ENCODE data around the gene IDH2. TPM values are rescaled to one million over a fixed set of nuclear protein-coding genes. Genes with fewer than 3 reads are reported as not detected.

Gene IDH2
- total RNA-seq, 2 experiments from 2014 or later: 332 to 349 TPM

DNA sequence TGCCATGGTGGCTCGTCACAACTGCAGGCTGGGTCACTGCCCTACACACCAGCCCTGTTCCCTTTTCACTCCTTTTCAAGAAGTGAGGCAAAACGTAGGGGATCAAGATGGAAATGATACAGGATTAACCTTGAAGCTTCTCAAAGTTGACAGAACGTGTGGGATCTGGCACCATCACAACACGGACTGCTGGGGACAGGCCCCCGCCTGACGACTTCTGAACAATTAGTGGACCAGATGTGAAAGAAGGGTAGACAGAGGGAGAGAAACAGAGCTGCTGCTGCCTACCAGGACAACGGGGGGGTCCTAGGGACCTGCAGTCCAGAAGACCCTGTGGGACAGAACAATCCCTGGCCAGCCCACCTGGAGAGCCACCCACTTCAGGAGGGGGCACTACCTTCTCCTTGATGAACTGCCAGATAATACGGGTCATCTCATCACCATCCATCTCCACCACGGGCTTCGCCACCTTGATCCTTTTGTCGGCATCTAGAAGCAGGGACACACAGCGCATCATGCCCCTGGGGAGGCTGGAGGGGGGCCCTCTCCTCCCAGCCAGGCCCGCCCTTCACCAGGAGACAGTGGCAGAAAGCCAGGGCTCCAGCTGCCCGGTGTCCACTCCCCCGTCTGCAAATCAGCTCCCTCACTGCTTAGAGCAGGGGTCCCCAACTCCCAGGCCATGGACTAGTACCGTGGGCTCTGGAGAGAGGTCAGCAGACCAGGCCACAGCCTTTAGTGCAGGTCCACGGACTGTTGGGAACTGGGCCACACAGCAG lies 10.9 kb downstream of the IDH2 start:
- ChIA-PET CTCF (interaction anchor here (1.2 to 3.3 kb wide), 2 partner anchors 10 to 12 kb away, joined by 3 to 17 read pairs; no protein-coding TSS in a partner anchor), POLR2A (no interaction called here)
- Mint-ChIP-seq H3K4me1 (peaks cover 54% of the 10 kb centered on the region), H3K27me3 (no peaks in the 10 kb centered on the region), H3K9me3 (no peaks in the 10 kb centered on the region), H3K27ac (no peak overlapping the region), H3K4me3 (no peak overlapping the region), H3K36me3 (ENCODE audit: low read depth) (peaks cover 73% of the 10 kb centered on the region)
- no peak for DNase-seq

- H3K27ac Mint-ChIP-seq: no peak overlapping the region
- H3K9me3 Mint-ChIP-seq: no peaks in the 10 kb centered on the region
- POLR2A ChIA-PET: no interaction called here
- peaks cover 71% of the 10 kb centered on the region for H3K36me3 Mint-ChIP-seq (ENCODE audit: low read depth)
- peaks cover 49% of the 10 kb centered on the region for H3K4me1 Mint-ChIP-seq
- no peak overlapping the region for H3K4me3 Mint-ChIP-seq
- CTCF ChIA-PET: interaction anchor here (1.2 to 3.3 kb wide), 3 partner anchors 11 to 14 kb away, joined by 3 to 17 read pairs (median 3); no protein-coding TSS in a partner anchor
- DNase-seq: no peak
- H3K27me3 Mint-ChIP-seq: no peaks in the 10 kb centered on the region
Observed at GRCh38 chr15:90090226-90090848, 11.9 kb downstream of the IDH2 start.

- H3K36me3 Mint-ChIP-seq (ENCODE audit: low read depth): peaks cover 70% of the 10 kb centered on the region
Observed at GRCh38 chr15:90087454-90088154, 14.7 kb downstream of the IDH2 start.

DNA sequence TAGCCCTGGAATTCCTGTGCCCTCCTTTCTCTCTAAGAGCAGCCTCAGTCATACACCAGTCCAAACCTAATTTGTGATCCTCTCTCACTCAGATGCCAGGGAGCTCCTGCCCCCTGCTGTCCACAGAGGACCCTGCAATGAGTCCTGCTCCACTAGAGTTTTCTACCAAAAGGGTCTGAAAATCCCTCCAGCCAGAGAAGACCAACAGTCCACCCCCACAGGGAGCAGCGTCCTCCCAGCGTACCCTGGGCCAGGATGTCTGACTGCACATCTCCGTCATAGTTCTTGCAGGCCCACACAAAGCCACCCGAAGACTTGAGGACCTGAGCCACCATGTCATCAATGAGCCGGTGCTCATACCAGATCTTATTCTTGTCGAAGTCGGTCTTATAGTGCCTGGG lies 15.4 kb downstream of the IDH2 start:
- ChIA-PET CTCF (interaction anchor here (0.7 to 2.9 kb wide), 9 partner anchors 11 to 326 kb away, joined by 3 to 21 read pairs (median 4); partner anchors contain the start of genes AP3S2 and IDH2), POLR2A (no interaction called here)
- Mint-ChIP-seq H3K4me1 (peaks cover 25% of the 10 kb centered on the region), H3K27ac (peak overlapping the region; percentile 58), H3K36me3 (ENCODE audit: low read depth) (peaks cover 70% of the 10 kb centered on the region), H3K27me3 (no peaks in the 10 kb centered on the region), H3K9me3 (no peaks in the 10 kb centered on the region), H3K4me3 (no peak overlapping the region)
- DNase-seq: peak; percentile 62

More at GRCh38 chr15:90087454-90088154, 14.7 kb downstream of the IDH2 start:
- POLR2A ChIA-PET: interaction anchor here (0.7 kb wide), 1 partner anchor 16 kb away, joined by 3 read pairs; no protein-coding TSS in a partner anchor
- H3K4me3 Mint-ChIP-seq: no peak overlapping the region
- no peaks in the 10 kb centered on the region for H3K27me3 Mint-ChIP-seq
- CTCF ChIA-PET: interaction anchor here (0.7 to 2.9 kb wide), 8 partner anchors 11 to 327 kb away, joined by 3 to 21 read pairs (median 3); partner anchors contain the start of gene AP3S2
- H3K9me3 Mint-ChIP-seq: no peaks in the 10 kb centered on the region
- peaks cover 27% of the 10 kb centered on the region for H3K4me1 Mint-ChIP-seq
- DNase-seq: peak; percentile 38
- peak overlapping the region; percentile 62 for H3K27ac Mint-ChIP-seq

- DNase-seq: no peak
- Mint-ChIP-seq H3K27ac (no peak overlapping the region), H3K4me1 (peaks cover 25% of the 10 kb centered on the region), H3K36me3 (ENCODE audit: low read depth) (peaks cover 61% of the 10 kb centered on the region), H3K9me3 (no peaks in the 10 kb centered on the region), H3K27me3 (no peaks in the 10 kb centered on the region), H3K4me3 (no peak overlapping the region)
- ChIA-PET POLR2A (no interaction called here), CTCF (interaction anchor here (0.6 to 1.5 kb wide), 7 partner anchors 8 to 197 kb away, joined by 3 to 5 read pairs (median 3); no protein-coding TSS in a partner anchor)
Observed at GRCh38 chr15:90085565-90085964, 16.7 kb downstream of the IDH2 start.

- Mint-ChIP-seq H3K4me1 (peaks cover 24% of the 10 kb centered on the region), H3K36me3 (ENCODE audit: low read depth) (peaks cover 60% of the 10 kb centered on the region), H3K27me3 (no peaks in the 10 kb centered on the region), H3K4me3 (no peak overlapping the region), H3K27ac (no peak overlapping the region), H3K9me3 (no peaks in the 10 kb centered on the region)
- ChIA-PET CTCF (interaction anchor here (0.7 to 1.5 kb wide), 3 partner anchors 10 to 197 kb away, joined by 3 read pairs; no protein-coding TSS in a partner anchor), POLR2A (interaction anchor here (0.6 kb wide), 1 partner anchor 191 kb away, joined by 6 read pairs; the partner anchor contains the start of gene AP3S2)
- no peak for DNase-seq
Observed at GRCh38 chr15:90084876-90085423, 17.3 kb downstream of the IDH2 start.

DNA sequence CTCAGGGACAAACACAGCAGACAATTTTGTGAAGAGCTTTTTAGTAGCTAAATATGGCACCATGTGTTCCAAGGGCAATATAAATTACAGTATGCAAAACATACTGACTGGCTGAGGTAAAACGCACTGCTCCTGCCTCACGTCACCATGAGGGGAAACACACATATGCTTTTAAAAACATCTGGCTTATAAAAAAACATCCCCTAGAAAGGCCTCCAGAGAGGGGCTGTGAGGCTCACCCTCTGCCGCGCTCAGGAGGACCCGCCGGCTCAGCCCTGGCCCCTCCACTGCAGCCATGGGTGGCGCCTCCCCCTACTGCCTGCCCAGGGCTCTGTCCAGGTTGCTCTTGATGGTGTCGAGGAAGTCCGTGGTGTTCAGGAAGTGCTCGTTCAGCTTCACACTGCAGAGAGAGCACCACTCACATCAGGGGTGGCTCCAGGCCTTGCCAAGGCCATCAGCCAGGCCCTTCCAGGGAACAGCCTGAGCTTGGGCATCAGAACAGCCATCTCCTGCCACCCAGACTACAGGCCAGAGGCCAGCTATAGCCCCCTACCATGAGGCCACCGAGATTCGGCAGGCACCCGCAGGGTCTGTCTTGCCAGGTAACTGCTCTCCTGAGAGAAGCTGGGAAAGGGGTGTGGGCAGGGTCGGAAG lies 18.2 kb downstream of the IDH2 start:
- Mint-ChIP-seq H3K9me3 (no peaks in the 10 kb centered on the region), H3K4me3 (no peak overlapping the region), H3K27me3 (no peaks in the 10 kb centered on the region), H3K36me3 (ENCODE audit: low read depth) (peaks cover 53% of the 10 kb centered on the region), H3K4me1 (peaks cover 19% of the 10 kb centered on the region), H3K27ac (peak overlapping the region; percentile 28)
- ChIA-PET POLR2A (interaction anchor here (0.6 kb wide), 1 partner anchor 190 kb away, joined by 6 read pairs; the partner anchor contains the start of gene AP3S2), CTCF (interaction anchor here (0.7 to 1.7 kb wide), 3 partner anchors 9 to 29 kb away, joined by 3 to 4 read pairs (median 4); no protein-coding TSS in a partner anchor)
- no peak for DNase-seq

DNA sequence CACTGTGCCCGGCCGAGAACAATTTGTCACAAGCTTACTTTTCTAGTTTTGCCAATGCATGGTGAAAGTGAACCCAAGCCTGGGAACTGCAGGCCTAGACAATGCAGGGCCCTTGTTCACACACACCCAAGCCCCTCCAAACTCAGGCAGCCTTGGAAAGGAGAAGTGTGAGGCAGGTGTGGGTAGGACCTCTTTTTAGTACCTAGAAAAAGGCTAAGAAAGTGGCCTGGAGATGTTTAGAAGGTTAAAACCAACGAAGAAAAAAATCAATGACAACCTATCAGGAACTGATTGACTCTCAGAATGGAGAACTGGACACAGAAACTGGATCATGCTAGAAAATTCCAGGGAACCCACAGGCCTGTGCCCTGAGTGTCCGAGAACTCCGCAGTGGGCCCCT lies 18.8 kb downstream of the IDH2 start:
- POLR2A ChIA-PET: no interaction called here
- no peak overlapping the region for H3K4me3 Mint-ChIP-seq
- peaks cover 54% of the 10 kb centered on the region for H3K36me3 Mint-ChIP-seq (ENCODE audit: low read depth)

GRCh38 chr15:90082140-90082715 lies 20.0 kb downstream of the IDH2 start:
- no peak for DNase-seq
- Mint-ChIP-seq H3K9me3 (no peaks in the 10 kb centered on the region), H3K4me3 (no peak overlapping the region), H3K36me3 (ENCODE audit: low read depth) (peaks cover 45% of the 10 kb centered on the region), H3K27ac (no peak overlapping the region), H3K27me3 (no peaks in the 10 kb centered on the region), H3K4me1 (peaks cover 11% of the 10 kb centered on the region)
- ChIA-PET POLR2A (no interaction called here), CTCF (interaction anchor here (0.8 to 2.0 kb wide), 4 partner anchors 11 to 327 kb away, joined by 3 to 5 read pairs (median 4); no protein-coding TSS in a partner anchor)

More for the DNA sequence above, 18.8 kb downstream of the IDH2 start:
- Mint-ChIP-seq H3K9me3 (no peaks in the 10 kb centered on the region), H3K27ac (peak overlapping the region; percentile 28), H3K4me1 (peaks cover 18% of the 10 kb centered on the region), H3K27me3 (no peaks in the 10 kb centered on the region)
- CTCF ChIA-PET: interaction anchor here (0.8 to 1.7 kb wide), 4 partner anchors 8 to 77 kb away, joined by 4 read pairs; no protein-coding TSS in a partner anchor
- DNase-seq: no peak

DNA sequence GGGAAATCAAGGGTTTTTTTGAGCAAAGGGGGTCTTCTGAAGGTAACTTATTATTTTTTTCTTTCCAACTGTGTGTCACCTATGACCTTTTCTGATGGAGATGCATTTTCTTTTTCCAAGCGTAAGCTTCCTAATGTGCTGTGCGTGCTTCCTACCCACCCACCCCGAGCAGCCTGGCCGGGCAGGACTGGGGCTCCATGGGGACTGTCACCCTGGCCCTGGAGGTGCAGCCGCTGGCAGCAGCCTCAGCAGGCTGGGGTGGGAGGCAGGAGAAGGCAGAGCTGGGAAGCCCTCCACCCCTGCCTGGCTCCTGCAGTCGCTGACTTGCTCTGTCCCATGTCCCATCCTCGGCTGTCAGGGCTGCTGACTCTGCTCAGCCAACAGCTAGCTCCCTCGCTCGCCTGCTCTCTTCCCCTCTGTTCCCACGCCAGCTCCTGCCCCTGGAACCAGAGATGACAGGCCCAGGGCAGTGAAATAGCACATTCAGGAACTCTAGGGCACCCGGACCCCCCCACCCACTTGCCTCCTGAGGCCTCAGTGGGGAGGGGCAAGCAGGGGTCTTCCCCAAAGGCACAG lies 21.4 kb downstream of the IDH2 start:
- ChIA-PET POLR2A (no interaction called here), CTCF (interaction anchor here (0.6 to 3.8 kb wide), 3 partner anchors 10 to 320 kb away, joined by 3 to 17 read pairs (median 5); no protein-coding TSS in a partner anchor)
- peaks cover 36% of the 10 kb centered on the region for H3K36me3 Mint-ChIP-seq (ENCODE audit: low read depth)
- no peak overlapping the region for H3K27ac Mint-ChIP-seq
- DNase-seq: no peak
- H3K9me3 Mint-ChIP-seq: no peaks in the 10 kb centered on the region
- H3K4me3 Mint-ChIP-seq: no peak overlapping the region
- no peaks in the 10 kb centered on the region for H3K27me3 Mint-ChIP-seq
- H3K4me1 Mint-ChIP-seq: peaks cover 3% of the 10 kb centered on the region

DNA sequence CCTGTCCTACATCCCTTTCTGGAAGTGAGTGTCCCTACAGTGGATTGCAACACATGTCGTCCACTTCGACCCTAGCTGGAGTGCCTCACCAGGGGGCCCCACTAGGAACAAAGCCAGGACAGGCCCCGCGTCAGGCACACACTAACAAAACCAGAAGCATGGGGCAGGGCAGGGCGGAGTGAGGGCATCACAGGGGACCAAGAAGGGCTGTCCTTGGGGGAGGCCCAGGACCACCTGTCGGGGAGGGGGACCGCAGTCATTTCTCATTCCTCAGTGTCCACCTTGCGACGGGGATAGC lies 21.9 kb downstream of the IDH2 start:
- POLR2A ChIA-PET: no interaction called here
- no peak for DNase-seq
- CTCF ChIA-PET: interaction anchor here (0.6 to 3.8 kb wide), 2 partner anchors 10 to 182 kb away, joined by 3 to 17 read pairs; no protein-coding TSS in a partner anchor
- peaks cover 35% of the 10 kb centered on the region for H3K36me3 Mint-ChIP-seq (ENCODE audit: low read depth)
- H3K27ac Mint-ChIP-seq: no peak overlapping the region
- H3K4me3 Mint-ChIP-seq: no peak overlapping the region
- peaks cover 3% of the 10 kb centered on the region for H3K4me1 Mint-ChIP-seq
- H3K9me3 Mint-ChIP-seq: no peaks in the 10 kb centered on the region
- H3K27me3 Mint-ChIP-seq: no peaks in the 10 kb centered on the region

Measured in activated CD4-positive, alpha-beta T cell treated with anti-CD3 and anti-CD28 coated beads, Interleukin-2, amount 10 ng/mL, durations not matched to agents 7 days and 5 days (primary cell).